GM12878 (cell line): ENCODE results near the gene ERC1.

Source experiments
- EGR1 ChIP-seq, 2 experiments: IDR thresholded peaks; 1 replicate in 1 of 2; 2 replicates in 1 of 2; pipeline ENCODE4 v1.6.1; 2011 to 2012; ENCODE audit warnings: low read depth in 2 of 2, low read length in 2 of 2, borderline replicate concordance in 1 of 2, mild to moderate bottlenecking in 1 of 2, moderate library complexity in 1 of 2
- EZH2 ChIP-seq: IDR thresholded peaks from 2 replicates; pipeline ENCODE4 v1.6.1; 2012; ENCODE audit warnings: low read depth, mild to moderate bottlenecking, control low read depth, inconsistent platforms, low read length, borderline replicate concordance; ENCODE audit not compliant: control insufficient read depth
- JUNB ChIP-seq: IDR thresholded peaks from 2 replicates; pipeline ENCODE4 v1.6.1; 2016; ENCODE audit warnings: antibody characterized with exemption, mild to moderate bottlenecking

- TF ChIP-seq EZH2: no peak
- no peak for TF ChIP-seq EGR1 (IDR thresholded peaks at IDR 0.05; ENCODE audit: borderline replicate concordance in 1 of 2, low read depth in 2 of 2, low read length in 2 of 2)
- TF ChIP-seq JUNB: no peak
Observed at GRCh38 chr12:1065629-1066028, 74.6 kb downstream of the ERC1 start.
